ENCODE results near the gene ACTL6B. TPM values are rescaled to one million over a fixed set of nuclear protein-coding genes. Genes with fewer than 3 reads are reported as not detected.
A peak's percentile ranks its signal among the peaks of the same experiment; 100 is the strongest.

Gene ACTL6B
- total and polyA plus RNA-seq, 2 of the 13 experiments (the other 11 are each of a cell fraction or from before 2014, with no cell fraction given) = not detected

- TF ChIP-seq ATF7 (IDR thresholded peaks at IDR 0.05) = peak; percentile 94
- no peak for TF ChIP-seq ATF7 (CRISPR knock-in tag; IDR thresholded peaks at IDR 0.05)
- TF ChIP-seq CREB1 (IDR thresholded peaks at IDR 0.05) = peak; percentile 86
- TF ChIP-seq CREB1 (CRISPR knock-in tag; IDR thresholded peaks at IDR 0.05) = no peak
- no peak for TF ChIP-seq PREB (CRISPR knock-in tag; IDR thresholded peaks at IDR 0.05)
- TF ChIP-seq ZFP37 (CRISPR knock-in tag; IDR thresholded peaks at IDR 0.05; ENCODE audit: borderline replicate concordance) = no peak
- TF ChIP-seq ZIK1 (CRISPR knock-in tag; IDR thresholded peaks at IDR 0.05; ENCODE audit: borderline replicate concordance, low read depth) = no peak
- no peak for TF ChIP-seq ZMYM3 (CRISPR knock-in tag; IDR thresholded peaks at IDR 0.05)
- Histone ChIP-seq H3K79me2 (ENCODE audit: insufficient read depth, low read length) (no peaks in the 10 kb centered on the region), H3K36me3 (replicated peaks in 1 of 2; ENCODE audit: control insufficient read depth in 1 of 2, insufficient read depth in 2 of 2, low read length in 2 of 2) (no peaks in the 10 kb centered on the region), H2AFZ (ENCODE audit: low read length) (no peak overlapping the region), H3K4me3 (replicated peaks in 1 of 3; ENCODE audit: insufficient read depth in 1 of 3, low read depth in 2 of 3, low read length in 3 of 3) (no peak overlapping the region), H3K27me3 (ENCODE audit: control insufficient read depth in 1 of 2, insufficient read depth in 2 of 2, low read length in 2 of 2) (peaks cover 0 to 4% of the 10 kb centered on the region in 2 experiments; a peak in 4 of 5 replicates), H3K27ac (ENCODE audit: extremely low read length, insufficient read depth, low read length) (no peak overlapping the region), H4K20me1 (ENCODE audit: insufficient read depth, low read length) (no peaks in the 10 kb centered on the region), H3K9me3 (ENCODE audit: low read length) (no peaks in the 10 kb centered on the region), H3K4me2 (ENCODE audit: low read depth, low read length) (no peak overlapping the region), H3K9ac (ENCODE audit: insufficient read depth, low read depth, low read length) (no peak overlapping the region), H3K4me1 (ENCODE audit: insufficient read depth, low read length) (peaks cover under 1% of the 10 kb centered on the region; the same call in 1 of the 2 replicates)
- CTCF ChIA-PET (ENCODE audit: low intra/inter-chr PET ratio, low total read pairs) = no interaction called here
- FAIRE-seq = no peak
- 51% methylated on average over 16 of the region's 16 CpGs for WGBS (ENCODE audit: low lambda C conversion rate)
- in situ Hi-C loops (cut with HindIII; ENCODE audit: extremely low pct_ligation_motif_present, low pct_unique_long_range_greater_than_20kb) = no loop called here
- intact Hi-C loops (cut with micrococcal nuclease; ENCODE audit: unreplicated experiment) = no loop called here
- ATAC-seq = no peak
- no peak for DNase-seq (ENCODE audit: low spot score)
- POLR2A ChIA-PET = no interaction called here
- no TSS peak for BruUV-seq (replicated peaks)
These were observed 11.3 kb upstream of the ACTL6B start for GRCh38 chr7:100667331-100668068.
